Measurements from ENCODE around the gene LDB2.

The LDB2 gene

DNA sequence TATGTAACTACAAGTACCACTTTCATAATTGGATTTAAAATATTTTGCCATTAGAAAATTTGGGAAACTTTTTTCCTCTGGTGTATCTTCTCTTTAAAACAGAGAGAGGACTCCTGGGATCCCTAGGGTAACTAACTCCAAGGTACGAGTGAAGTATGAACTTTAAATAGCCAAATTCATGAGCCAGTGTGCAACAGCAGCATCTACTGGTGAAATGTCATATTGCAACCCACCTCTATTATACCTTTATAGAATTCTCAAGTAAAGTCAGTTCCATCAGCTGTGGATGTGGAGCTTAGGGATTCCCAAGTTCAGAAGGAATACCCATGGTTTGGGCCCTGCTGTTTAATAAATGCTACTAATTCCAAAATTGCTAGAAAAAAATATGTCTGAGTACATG is 389.5 kb downstream of the LDB2 start:
- H4K20me1 ChIP-seq (ENCODE audit: insufficient read depth, low read length), result no peaks in the 10 kb centered on the region
- H3K36me3 ChIP-seq (ENCODE audit: insufficient read depth, low read length), result no peaks in the 10 kb centered on the region
- TF ChIP-seq, protein P1, sequence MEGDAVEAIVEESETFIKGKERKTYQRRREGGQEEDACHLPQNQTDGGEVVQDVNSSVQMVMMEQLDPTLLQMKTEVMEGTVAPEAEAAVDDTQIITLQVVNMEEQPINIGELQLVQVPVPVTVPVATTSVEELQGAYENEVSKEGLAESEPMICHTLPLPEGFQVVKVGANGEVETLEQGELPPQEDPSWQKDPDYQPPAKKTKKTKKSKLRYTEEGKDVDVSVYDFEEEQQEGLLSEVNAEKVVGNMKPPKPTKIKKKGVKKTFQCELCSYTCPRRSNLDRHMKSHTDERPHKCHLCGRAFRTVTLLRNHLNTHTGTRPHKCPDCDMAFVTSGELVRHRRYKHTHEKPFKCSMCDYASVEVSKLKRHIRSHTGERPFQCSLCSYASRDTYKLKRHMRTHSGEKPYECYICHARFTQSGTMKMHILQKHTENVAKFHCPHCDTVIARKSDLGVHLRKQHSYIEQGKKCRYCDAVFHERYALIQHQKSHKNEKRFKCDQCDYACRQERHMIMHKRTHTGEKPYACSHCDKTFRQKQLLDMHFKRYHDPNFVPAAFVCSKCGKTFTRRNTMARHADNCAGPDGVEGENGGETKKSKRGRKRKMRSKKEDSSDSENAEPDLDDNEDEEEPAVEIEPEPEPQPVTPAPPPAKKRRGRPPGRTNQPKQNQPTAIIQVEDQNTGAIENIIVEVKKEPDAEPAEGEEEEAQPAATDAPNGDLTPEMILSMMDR (IDR thresholded peaks at IDR 0.05; ENCODE audit: low read length), result no peak
- no peak for TF ChIP-seq EZH2 (IDR thresholded peaks at IDR 0.05; ENCODE audit: borderline replicate concordance, low read length)
- H3K4me2 ChIP-seq (ENCODE audit: low read length), result no peak overlapping the region
- no peaks in the 10 kb centered on the region for H3K9me2 ChIP-seq (ENCODE audit: low read depth, low read length)
- no peaks in the 10 kb centered on the region for H3K9me3 ChIP-seq (ENCODE audit: low read length)
- H3K27me3 ChIP-seq (ENCODE audit: insufficient read depth, low read length), result no peaks in the 10 kb centered on the region
- H3K27ac ChIP-seq (ENCODE audit: low read depth, low read length, poor library complexity, severe bottlenecking), result no peak overlapping the region
- H2AFZ ChIP-seq (ENCODE audit: low read length), result no peak overlapping the region
- no peaks in the 10 kb centered on the region for H3K79me2 ChIP-seq (ENCODE audit: insufficient read depth, low read length)
- H3F3A ChIP-seq (ENCODE audit: insufficient read depth, low read length), result no peaks in the 10 kb centered on the region
- no peak overlapping the region for H3K4me3 ChIP-seq (ENCODE audit: low read depth, low read length, poor library complexity, severe bottlenecking)
- no peaks in the 10 kb centered on the region for H3K4me1 ChIP-seq (ENCODE audit: insufficient read depth, low read length, severe bottlenecking)
- no peak overlapping the region for H3K9ac ChIP-seq (ENCODE audit: low read length)

DNA sequence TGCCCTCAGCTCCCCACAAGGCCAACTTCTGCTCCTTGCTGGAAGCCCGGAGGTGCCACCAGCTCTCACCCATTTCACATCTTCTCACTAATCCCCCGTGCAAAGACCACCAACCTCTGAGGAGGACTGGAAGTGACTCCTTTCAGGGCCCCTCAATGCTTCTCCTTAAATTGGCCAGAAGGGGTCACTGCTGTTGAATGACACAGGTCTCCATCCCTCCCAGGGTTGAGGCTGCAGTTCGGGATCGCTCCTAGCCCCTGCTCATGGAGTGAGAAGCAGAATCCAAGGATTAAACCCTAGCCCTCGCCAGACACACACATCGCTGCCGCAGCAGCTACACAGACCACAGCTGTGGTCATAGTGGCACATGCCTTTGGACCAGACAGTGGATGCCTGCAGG is 392.7 kb downstream of the LDB2 start:
- H3K9ac ChIP-seq (ENCODE audit: low read length), result no peak overlapping the region
- no peak overlapping the region for H2AFZ ChIP-seq (ENCODE audit: low read length)
- no peak overlapping the region for H3K4me2 ChIP-seq (ENCODE audit: low read length)
- no peaks in the 10 kb centered on the region for H3K9me2 ChIP-seq (ENCODE audit: low read depth, low read length)
- H3F3A ChIP-seq (ENCODE audit: insufficient read depth, low read length), result no peaks in the 10 kb centered on the region
- no peaks in the 10 kb centered on the region for H3K79me2 ChIP-seq (ENCODE audit: insufficient read depth, low read length)
- H3K9me3 ChIP-seq (ENCODE audit: low read length), result no peaks in the 10 kb centered on the region
- TF ChIP-seq EZH2 (IDR thresholded peaks at IDR 0.05; ENCODE audit: borderline replicate concordance, low read length), result no peak
- TF ChIP-seq, protein P1 (IDR thresholded peaks at IDR 0.05; ENCODE audit: low read length), result peak; percentile 22; the same call in 1 of the 2 replicates
- no peak overlapping the region for H3K4me3 ChIP-seq (ENCODE audit: low read depth, low read length, poor library complexity, severe bottlenecking)
- H4K20me1 ChIP-seq (ENCODE audit: insufficient read depth, low read length), result no peaks in the 10 kb centered on the region
- H3K27me3 ChIP-seq (ENCODE audit: insufficient read depth, low read length), result no peaks in the 10 kb centered on the region
- no peak overlapping the region for H3K27ac ChIP-seq (ENCODE audit: low read depth, low read length, poor library complexity, severe bottlenecking)
- no peaks in the 10 kb centered on the region for H3K36me3 ChIP-seq (ENCODE audit: insufficient read depth, low read length)
- no peaks in the 10 kb centered on the region for H3K4me1 ChIP-seq (ENCODE audit: insufficient read depth, low read length, severe bottlenecking)

GRCh38 chr4:16505267-16505666 is 393.2 kb downstream of the LDB2 start:
- Histone ChIP-seq H3K4me3 (ENCODE audit: low read depth, low read length, poor library complexity, severe bottlenecking) (no peak overlapping the region), H4K20me1 (ENCODE audit: insufficient read depth, low read length) (no peaks in the 10 kb centered on the region)

More at GRCh38 chr4:16505267-16505666, 393.2 kb downstream of the LDB2 start:
- no peaks in the 10 kb centered on the region for H3K9me3 ChIP-seq (ENCODE audit: low read length)
- no peak overlapping the region for H3K27ac ChIP-seq (ENCODE audit: low read depth, low read length, poor library complexity, severe bottlenecking)
- no peaks in the 10 kb centered on the region for H3K27me3 ChIP-seq (ENCODE audit: insufficient read depth, low read length)
- no peak overlapping the region for H2AFZ ChIP-seq (ENCODE audit: low read length)
- no peaks in the 10 kb centered on the region for H3F3A ChIP-seq (ENCODE audit: insufficient read depth, low read length)
- TF ChIP-seq, protein P1 (IDR thresholded peaks at IDR 0.05; ENCODE audit: low read length), result no peak
- TF ChIP-seq EZH2 (IDR thresholded peaks at IDR 0.05; ENCODE audit: borderline replicate concordance, low read length), result no peak
- H3K9me2 ChIP-seq (ENCODE audit: low read depth, low read length), result no peaks in the 10 kb centered on the region
- H3K9ac ChIP-seq (ENCODE audit: low read length), result no peak overlapping the region
- H3K79me2 ChIP-seq (ENCODE audit: insufficient read depth, low read length), result no peaks in the 10 kb centered on the region
- H3K4me2 ChIP-seq (ENCODE audit: low read length), result no peak overlapping the region
- H3K36me3 ChIP-seq (ENCODE audit: insufficient read depth, low read length), result no peaks in the 10 kb centered on the region
- no peaks in the 10 kb centered on the region for H3K4me1 ChIP-seq (ENCODE audit: insufficient read depth, low read length, severe bottlenecking)

Measured in OCI-LY1 (cell line).